ENCODE measurements around the gene TMEM266.

The TMEM266 gene

GRCh38 chr15:76209942-76210341, 150.2 kb downstream of the TMEM266 start:
- H3K4me2 ChIP-seq: no peak overlapping the region
- H3K4me1 ChIP-seq (ENCODE audit: low read depth, poor library complexity, severe bottlenecking): no peaks in the 10 kb centered on the region
- H3K27me3 ChIP-seq (ENCODE audit: insufficient read depth, low read depth): no peaks in the 10 kb centered on the region
- no peak overlapping the region for H2AFZ ChIP-seq (ENCODE audit: low read depth)
- TF ChIP-seq CTCF (conservative IDR thresholded peaks at IDR 0.05; ENCODE audit: low read depth, low read length): no peak
- no peak overlapping the region for H3K27ac ChIP-seq
- H3K79me2 ChIP-seq (ENCODE audit: insufficient read depth, low read depth): no peaks in the 10 kb centered on the region
- H3K4me3 ChIP-seq (IDR thresholded peaks at IDR 0.05; ENCODE audit: insufficient read depth, low read depth, low read length): no peak overlapping the region
- H3K9ac ChIP-seq: no peak overlapping the region
- no peaks in the 10 kb centered on the region for H4K20me1 ChIP-seq (ENCODE audit: insufficient read depth)
- H3K36me3 ChIP-seq (ENCODE audit: insufficient read depth): no peaks in the 10 kb centered on the region

- H3K4me3 ChIP-seq (IDR thresholded peaks at IDR 0.05; ENCODE audit: insufficient read depth, low read depth, low read length): no peak overlapping the region
- H3K27ac ChIP-seq: no peak overlapping the region
- H3K36me3 ChIP-seq (ENCODE audit: insufficient read depth): no peaks in the 10 kb centered on the region
- H3K4me1 ChIP-seq (ENCODE audit: low read depth, poor library complexity, severe bottlenecking): no peaks in the 10 kb centered on the region
- H2AFZ ChIP-seq (ENCODE audit: low read depth): no peak overlapping the region
- H3K9ac ChIP-seq: no peak overlapping the region
- no peak overlapping the region for H3K4me2 ChIP-seq
- H4K20me1 ChIP-seq (ENCODE audit: insufficient read depth): no peaks in the 10 kb centered on the region
- no peak for TF ChIP-seq CTCF (conservative IDR thresholded peaks at IDR 0.05; ENCODE audit: low read depth, low read length)
- no peaks in the 10 kb centered on the region for H3K27me3 ChIP-seq (ENCODE audit: insufficient read depth, low read depth)
- no peaks in the 10 kb centered on the region for H3K79me2 ChIP-seq (ENCODE audit: insufficient read depth, low read depth)
Measured at GRCh38 chr15:76215634-76216033, 155.8 kb downstream of the TMEM266 start.

DNA sequence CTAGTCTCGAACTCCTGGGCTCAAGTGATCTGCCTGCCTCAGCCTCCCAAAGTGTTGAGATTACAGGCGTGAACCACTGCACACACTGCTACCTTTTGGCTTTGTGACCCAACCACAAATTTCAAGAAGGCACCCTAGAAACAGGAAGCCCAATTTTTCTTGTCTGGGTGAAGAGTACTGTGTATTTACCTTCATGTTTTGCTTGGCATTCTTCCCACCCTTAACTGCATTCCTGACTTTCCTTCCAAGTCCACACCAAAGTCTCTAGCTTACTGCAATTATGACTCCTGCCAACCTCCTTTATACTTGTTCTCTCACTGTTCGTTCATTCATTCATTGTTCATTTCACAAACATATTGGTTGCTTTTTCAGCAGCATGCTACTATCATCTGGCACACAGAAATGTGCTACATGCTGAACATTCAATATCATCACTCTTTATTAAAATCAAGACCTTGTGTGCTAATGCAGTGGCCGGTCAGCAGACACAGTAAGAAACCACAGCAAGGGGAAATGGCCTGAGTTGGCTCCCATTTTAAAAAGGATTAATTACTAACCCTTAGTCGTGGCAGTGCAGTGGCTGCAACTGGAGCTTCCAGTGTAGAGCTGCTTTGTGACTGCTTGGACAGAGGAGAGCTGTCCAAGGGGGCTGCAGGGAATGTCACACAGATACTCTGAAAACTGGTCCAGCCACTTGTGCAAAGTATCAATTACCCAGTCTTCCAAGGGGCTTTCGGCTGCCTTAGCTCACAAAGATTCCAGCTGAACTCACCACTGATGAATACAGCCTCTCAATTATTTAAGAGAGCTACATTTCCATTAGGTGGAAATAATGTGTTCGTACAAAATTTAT, 157.5 kb downstream of the TMEM266 start:
- no peak for TF ChIP-seq CTCF (conservative IDR thresholded peaks at IDR 0.05; ENCODE audit: low read depth, low read length)
- Histone ChIP-seq H4K20me1 (ENCODE audit: insufficient read depth) (no peaks in the 10 kb centered on the region), H3K79me2 (ENCODE audit: insufficient read depth, low read depth) (no peaks in the 10 kb centered on the region), H3K27ac (no peak overlapping the region), H2AFZ (ENCODE audit: low read depth) (no peak overlapping the region), H3K27me3 (ENCODE audit: insufficient read depth, low read depth) (no peaks in the 10 kb centered on the region), H3K4me1 (ENCODE audit: low read depth, poor library complexity, severe bottlenecking) (no peaks in the 10 kb centered on the region), H3K36me3 (ENCODE audit: insufficient read depth) (no peaks in the 10 kb centered on the region), H3K9ac (no peak overlapping the region), H3K4me3 (IDR thresholded peaks at IDR 0.05; ENCODE audit: insufficient read depth, low read depth, low read length) (no peak overlapping the region), H3K4me2 (no peak overlapping the region)

- H3K27me3 ChIP-seq (ENCODE audit: insufficient read depth, low read depth): no peaks in the 10 kb centered on the region
- no peak overlapping the region for H3K4me2 ChIP-seq
- H3K4me3 ChIP-seq (IDR thresholded peaks at IDR 0.05; ENCODE audit: insufficient read depth, low read depth, low read length): no peak overlapping the region
- H3K36me3 ChIP-seq (ENCODE audit: insufficient read depth): no peaks in the 10 kb centered on the region
- H4K20me1 ChIP-seq (ENCODE audit: insufficient read depth): no peaks in the 10 kb centered on the region
- no peaks in the 10 kb centered on the region for H3K79me2 ChIP-seq (ENCODE audit: insufficient read depth, low read depth)
- H3K9ac ChIP-seq: no peak overlapping the region
- H3K4me1 ChIP-seq (ENCODE audit: low read depth, poor library complexity, severe bottlenecking): no peaks in the 10 kb centered on the region
- no peak overlapping the region for H3K27ac ChIP-seq
- no peak for TF ChIP-seq CTCF (conservative IDR thresholded peaks at IDR 0.05; ENCODE audit: low read depth, low read length)
- H2AFZ ChIP-seq (ENCODE audit: low read depth): no peak overlapping the region
Measured at GRCh38 chr15:76217882-76218217, 158.1 kb downstream of the TMEM266 start.

Measured in KMS-11 (cell line).